Measurements from ENCODE around the gene RTN4IP1. TPM values are rescaled to one million over a fixed set of nuclear protein-coding genes. Genes with fewer than 3 reads are reported as not detected.
A peak's percentile ranks its signal among the peaks of the same experiment; 100 is the strongest.
"Not testable (repeated sequence)": the region's sequence is repeated elsewhere in the genome, so short reads cannot be mapped to it uniquely, and the experiment has no call there.

The RTN4IP1 gene
- polyA plus RNA-seq, 1 of the 3 experiments (the other 2 are of a cell fraction) = 4.3 TPM

- H3F3A ChIP-seq (replicated peaks; ENCODE audit: insufficient read depth) = peaks cover 42% of the 10 kb centered on the region
- peaks cover 33 to 59% of the 10 kb centered on the region in 2 experiments for H3K36me3 ChIP-seq (replicated peaks in 1 of 2; ENCODE audit: control insufficient read depth in 1 of 2, insufficient read depth in 2 of 2, low read length in 1 of 2)
- H3K27me3 ChIP-seq (ENCODE audit: insufficient read depth) = no peaks in the 10 kb centered on the region
- H3K9me2 ChIP-seq = no peaks in the 10 kb centered on the region
- H3K9ac ChIP-seq = no peak overlapping the region
- H4K20me1 ChIP-seq (ENCODE audit: insufficient read depth) = no peaks in the 10 kb centered on the region
- peak overlapping the region in 1 of 2 experiments; percentile 99; a peak in 1 of 4 replicates for H3K27ac ChIP-seq (ENCODE audit: low read depth in 2 of 2, low read length in 1 of 2)
- no peak for DNase-seq
- ChIA-PET POLR2A (no interaction called here), CTCF (no interaction called here)
- H3K9me3 ChIP-seq = no peaks in the 10 kb centered on the region
- H3K4me3 ChIP-seq (ENCODE audit: low read depth in 2 of 2, low read length in 1 of 2) = no peak overlapping the region
- no peak overlapping the region for H3K4me2 ChIP-seq
- no peak overlapping the region for H2AFZ ChIP-seq (ENCODE audit: low read depth)
- H3K79me2 ChIP-seq (ENCODE audit: insufficient read depth) = peaks cover 6% of the 10 kb centered on the region
- TF ChIP-seq MEF2A (IDR thresholded peaks at IDR 0.05; ENCODE audit: borderline replicate concordance, low read depth) (no peak), TEAD4 (IDR thresholded peaks at IDR 0.05; ENCODE audit: borderline replicate concordance, insufficient read depth) (no peak), RCOR1 (IDR thresholded peaks at IDR 0.05; ENCODE audit: low read length) (no peak), USF2 (IDR thresholded peaks at IDR 0.05; ENCODE audit: borderline replicate concordance, low read depth, low read length) (no peak), RXRA (IDR thresholded peaks at IDR 0.05; ENCODE audit: borderline replicate concordance, low read depth) (no peak), REST (IDR thresholded peaks at IDR 0.05; ENCODE audit: low read depth, low read length) (no peak), NFIC (IDR thresholded peaks at IDR 0.05; ENCODE audit: borderline replicate concordance) (no peak), YY1 (IDR thresholded peaks at IDR 0.05; ENCODE audit: low read depth) (no peak), GABPA (IDR thresholded peaks at IDR 0.05; ENCODE audit: low read depth) (no peak), PBX3 (IDR thresholded peaks at IDR 0.05) (no peak), POLR2AphosphoS5 (IDR thresholded peaks at IDR 0.05; ENCODE audit: low read depth, low read length) (no peak), JUND (IDR thresholded peaks at IDR 0.05) (no peak), FOSL2 (IDR thresholded peaks at IDR 0.05; ENCODE audit: borderline replicate concordance, low read depth) (no peak), SMC3 (IDR thresholded peaks at IDR 0.05; ENCODE audit: low read depth, low read length) (no peak), USF1 (IDR thresholded peaks at IDR 0.05; ENCODE audit: borderline replicate concordance, low read depth) (no peak)
- whole genome bisulfite sequencing (ENCODE audit: low lambda C conversion rate) = 64% methylated on average over 1 of the region's 1 CpG
- peaks cover 0 to 24% of the 10 kb centered on the region in 2 experiments; a peak in 3 of 4 replicates for H3K4me1 ChIP-seq (ENCODE audit: control insufficient read depth in 1 of 2, insufficient read depth in 2 of 2, low read depth in 1 of 2, low read length in 1 of 2)
Measured at GRCh38 chr6:106549521-106549920, 79.8 kb downstream of the RTN4IP1 start.

GRCh38 chr6:106548926-106549455 lies 80.3 kb downstream of the RTN4IP1 start:
- H2AFZ ChIP-seq (ENCODE audit: low read depth); H3K9ac ChIP-seq; H3K4me3 ChIP-seq (ENCODE audit: low read depth in 2 of 2, low read length in 1 of 2); POLR2A ChIA-PET; H3K9me3 ChIP-seq; H3K4me2 ChIP-seq; H3K79me2 ChIP-seq (ENCODE audit: insufficient read depth); DNase-seq; H4K20me1 ChIP-seq (ENCODE audit: insufficient read depth); CTCF ChIA-PET; H3K9me2 ChIP-seq; H3K27me3 ChIP-seq (ENCODE audit: insufficient read depth): not testable (repeated sequence)
- Histone ChIP-seq H3K4me1 (ENCODE audit: control insufficient read depth in 1 of 2, insufficient read depth in 2 of 2, low read depth in 1 of 2, low read length in 1 of 2) (peaks cover 0 to 24% of the 10 kb centered on the region in 2 experiments; a peak in 3 of 4 replicates), H3F3A (replicated peaks; ENCODE audit: insufficient read depth) (peaks cover 43% of the 10 kb centered on the region), H3K36me3 (replicated peaks in 1 of 2; ENCODE audit: control insufficient read depth in 1 of 2, insufficient read depth in 2 of 2, low read length in 1 of 2) (peaks cover 35 to 61% of the 10 kb centered on the region in 2 experiments), H3K27ac (ENCODE audit: low read depth in 2 of 2, low read length in 1 of 2) (peak overlapping the region in 1 of 2 experiments; percentile 99; a peak in 1 of 4 replicates)
- 71% methylated on average over 5 of the region's 6 CpGs for WGBS (ENCODE audit: low lambda C conversion rate)

Measured in SK-N-SH (cell line).